MM.1S (cell line): ENCODE measurements around the gene TTLL11.

Experiments used
- DNase-seq: peaks from one replicate; pipeline ENCODE4 v3.0.0-alpha.2; 2015
- H2AFZ ChIP-seq: fragments of 300-600 bp; sonication (generic); 2 replicates; pipeline ENCODE4 v1.6.0; 2016; ENCODE audit warnings: antibody characterized with exemption, low read length
- H3F3A ChIP-seq: fragments of 300-600 bp; sonication (generic); 2 replicates; pipeline ENCODE4 v1.6.1; 2016; ENCODE audit warnings: mild to moderate bottlenecking, antibody characterized with exemption, low read length, moderate library complexity, mixed read lengths; ENCODE audit not compliant: insufficient read depth
- H3K27ac ChIP-seq: fragments of 300-600 bp; sonication (generic); 2 replicates; pipeline ENCODE4 v1.5.1; 2016; ENCODE audit warnings: mild to moderate bottlenecking, low read length
- H3K27me3 ChIP-seq: fragments of 300-600 bp; sonication (generic); replicated peaks from 2 replicates; pipeline ENCODE4 v1.6.0; 2016; ENCODE audit warnings: low read length; ENCODE audit not compliant: insufficient read depth
- H3K36me3 ChIP-seq: fragments of 300-600 bp; sonication (generic); replicated peaks from 2 replicates; pipeline ENCODE4 v1.6.1; 2016; ENCODE audit warnings: mild to moderate bottlenecking, low read length, mixed read lengths; ENCODE audit not compliant: insufficient read depth
- H3K4me1 ChIP-seq: fragments of 300-600 bp; sonication (generic); 2 replicates; pipeline ENCODE4 v1.6.1; 2016; ENCODE audit warnings: low read length, mixed read lengths
- H3K4me2 ChIP-seq: fragments of 300-600 bp; sonication (generic); 2 replicates; pipeline ENCODE4 v1.6.0; 2016; ENCODE audit warnings: low read depth, low read length
- H3K4me3 ChIP-seq: fragments of 300-600 bp; sonication (generic); 2 replicates; pipeline ENCODE4 v1.5.1; 2016; ENCODE audit warnings: low read length, mixed read lengths
- H3K79me2 ChIP-seq: fragments of 300-600 bp; sonication (generic); 2 replicates; pipeline ENCODE4 v1.6.1; 2016; ENCODE audit warnings: mixed run types, low read length, mixed read lengths
- H3K9ac ChIP-seq: fragments of 300-600 bp; sonication (generic); 2 replicates; pipeline ENCODE4 v1.6.1; 2016; ENCODE audit warnings: low read length, mixed read lengths
- H3K9me2 ChIP-seq: fragments of 300-600 bp; sonication (generic); replicated peaks from 2 replicates; pipeline ENCODE4 v1.6.1; 2016; ENCODE audit warnings: mild to moderate bottlenecking, low read length, mixed read lengths; ENCODE audit not compliant: insufficient read depth
- H3K9me3 ChIP-seq: fragments of 300-600 bp; sonication (generic); replicated peaks from 2 replicates; pipeline ENCODE4 v1.6.1; 2016; ENCODE audit warnings: mild to moderate bottlenecking, low read length, mixed read lengths; ENCODE audit not compliant: insufficient read depth
- H4K20me1 ChIP-seq: fragments of 300-600 bp; sonication (generic); 2 replicates; pipeline ENCODE4 v1.6.1; 2016; ENCODE audit warnings: mild to moderate bottlenecking, low read length, moderate library complexity, mixed read lengths; ENCODE audit not compliant: insufficient read depth
- EZH2 ChIP-seq: fragments of 300-600 bp; sonication (generic); optimal IDR thresholded peaks from 2 replicates; pipeline ENCODE3; 2017; ENCODE audit warnings: low read depth, mild to moderate bottlenecking, antibody characterized with exemption, low read length, mixed read lengths
- EZH2phosphoT487 ChIP-seq: fragments of 300-600 bp; sonication (generic); IDR thresholded peaks from 2 replicates; pipeline ENCODE4 v1.6.1; 2018; ENCODE audit warnings: antibody characterized with exemption, low read length
- TF ChIP-seq, protein P1 (sequence below): fragments of 300-600 bp; sonication (generic); IDR thresholded peaks from 2 replicates; pipeline ENCODE4 v1.5.1; 2016; ENCODE audit warnings: antibody characterized with exemption, low read length, mixed read lengths

TTLL11 gene

DNA sequence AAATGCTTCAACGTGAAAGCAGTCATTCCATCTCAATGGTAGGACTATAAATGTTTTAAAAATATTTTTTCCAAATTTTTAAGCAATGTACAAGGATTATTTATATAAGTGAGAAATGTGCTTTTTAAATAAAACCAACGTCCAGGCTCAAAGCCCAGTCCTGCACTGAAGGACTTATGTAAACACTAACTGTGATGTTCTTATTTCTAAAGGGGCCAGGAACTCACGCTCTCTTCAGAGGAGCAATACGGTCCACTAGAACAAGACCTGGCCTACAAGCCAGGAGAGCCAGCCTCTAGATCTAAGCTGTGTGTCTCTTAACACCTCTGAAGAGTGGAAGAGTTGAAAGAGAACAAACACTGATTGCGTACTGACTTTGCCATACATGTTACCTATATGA lies 12.1 kb downstream of the TTLL11 start:
- H3F3A ChIP-seq = no peaks in the 10 kb centered on the region
- no peak overlapping the region for H3K4me3 ChIP-seq
- DNase-seq = no peak
- no peak for TF ChIP-seq EZH2phosphoT487
- TF ChIP-seq, protein P1, sequence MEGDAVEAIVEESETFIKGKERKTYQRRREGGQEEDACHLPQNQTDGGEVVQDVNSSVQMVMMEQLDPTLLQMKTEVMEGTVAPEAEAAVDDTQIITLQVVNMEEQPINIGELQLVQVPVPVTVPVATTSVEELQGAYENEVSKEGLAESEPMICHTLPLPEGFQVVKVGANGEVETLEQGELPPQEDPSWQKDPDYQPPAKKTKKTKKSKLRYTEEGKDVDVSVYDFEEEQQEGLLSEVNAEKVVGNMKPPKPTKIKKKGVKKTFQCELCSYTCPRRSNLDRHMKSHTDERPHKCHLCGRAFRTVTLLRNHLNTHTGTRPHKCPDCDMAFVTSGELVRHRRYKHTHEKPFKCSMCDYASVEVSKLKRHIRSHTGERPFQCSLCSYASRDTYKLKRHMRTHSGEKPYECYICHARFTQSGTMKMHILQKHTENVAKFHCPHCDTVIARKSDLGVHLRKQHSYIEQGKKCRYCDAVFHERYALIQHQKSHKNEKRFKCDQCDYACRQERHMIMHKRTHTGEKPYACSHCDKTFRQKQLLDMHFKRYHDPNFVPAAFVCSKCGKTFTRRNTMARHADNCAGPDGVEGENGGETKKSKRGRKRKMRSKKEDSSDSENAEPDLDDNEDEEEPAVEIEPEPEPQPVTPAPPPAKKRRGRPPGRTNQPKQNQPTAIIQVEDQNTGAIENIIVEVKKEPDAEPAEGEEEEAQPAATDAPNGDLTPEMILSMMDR = no peak
- TF ChIP-seq EZH2 = no peak
- H2AFZ ChIP-seq = no peak overlapping the region
- H3K4me2 ChIP-seq = no peak overlapping the region
- no peaks in the 10 kb centered on the region for H3K36me3 ChIP-seq
- H3K4me1 ChIP-seq = no peaks in the 10 kb centered on the region
- no peak overlapping the region for H3K9ac ChIP-seq
- H3K27ac ChIP-seq = no peak overlapping the region
- H3K27me3 ChIP-seq = no peaks in the 10 kb centered on the region
- H3K9me3 ChIP-seq = no peaks in the 10 kb centered on the region
- peaks cover 36% of the 10 kb centered on the region for H3K79me2 ChIP-seq
- H3K9me2 ChIP-seq = no peaks in the 10 kb centered on the region
- no peaks in the 10 kb centered on the region for H4K20me1 ChIP-seq

DNA sequence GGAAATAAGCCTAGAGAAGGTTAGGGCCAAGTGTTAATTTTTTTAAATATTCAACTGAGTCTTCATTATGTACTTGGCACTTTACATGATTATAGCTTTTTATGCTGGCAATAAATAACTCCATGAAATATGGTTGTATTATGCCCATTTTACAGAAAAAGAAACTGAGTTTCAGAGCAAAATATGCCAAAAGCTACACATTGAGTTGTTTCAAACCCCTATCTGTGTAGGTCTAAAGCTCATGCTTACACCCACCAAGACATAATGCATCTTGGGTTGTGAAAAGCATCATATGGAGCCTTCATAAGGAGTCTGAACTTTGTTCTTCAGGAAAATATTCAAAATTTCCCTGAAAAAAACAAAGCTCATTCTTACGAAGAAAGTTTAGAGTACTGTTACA lies 14.6 kb downstream of the TTLL11 start:
- Histone ChIP-seq H3K36me3 (no peaks in the 10 kb centered on the region), H3K27ac (no peak overlapping the region), H3F3A (no peaks in the 10 kb centered on the region), H3K9me2 (no peaks in the 10 kb centered on the region), H3K79me2 (peaks cover 21% of the 10 kb centered on the region), H2AFZ (no peak overlapping the region), H3K9ac (no peak overlapping the region), H4K20me1 (no peaks in the 10 kb centered on the region), H3K4me1 (no peaks in the 10 kb centered on the region), H3K4me3 (no peak overlapping the region), H3K4me2 (no peak overlapping the region), H3K9me3 (no peaks in the 10 kb centered on the region), H3K27me3 (no peaks in the 10 kb centered on the region)
- DNase-seq = no peak
- TF ChIP-seq, protein P1 = no peak
- TF ChIP-seq EZH2 (no peak), EZH2phosphoT487 (no peak)

DNA sequence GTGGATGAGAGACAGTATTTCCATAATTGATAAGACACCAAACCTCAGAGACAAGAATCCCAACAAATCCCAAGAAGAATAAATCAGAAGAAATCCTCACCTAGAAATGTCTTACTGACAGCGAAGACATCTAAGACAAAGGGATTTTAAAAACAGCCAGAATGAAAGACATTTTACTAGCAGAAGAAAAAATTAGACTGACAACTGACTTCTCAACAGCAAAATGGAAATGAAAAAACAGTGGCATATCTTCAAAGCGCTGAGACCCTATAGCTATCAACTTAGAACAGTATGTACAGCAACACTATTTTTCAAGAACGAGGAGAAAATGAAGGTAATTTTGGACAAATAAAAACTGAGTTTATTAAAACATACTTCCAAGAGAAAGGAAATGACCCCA lies 16.3 kb downstream of the TTLL11 start:
- no peak for TF ChIP-seq EZH2phosphoT487
- TF ChIP-seq, protein P1 = no peak
- no peak for TF ChIP-seq EZH2
- Histone ChIP-seq H3K79me2 (peaks cover 21% of the 10 kb centered on the region), H3K9me3 (no peaks in the 10 kb centered on the region), H3K9me2 (no peaks in the 10 kb centered on the region), H3K9ac (no peak overlapping the region), H3K4me1 (no peaks in the 10 kb centered on the region), H2AFZ (no peak overlapping the region), H4K20me1 (no peaks in the 10 kb centered on the region), H3K4me2 (no peak overlapping the region), H3F3A (no peaks in the 10 kb centered on the region), H3K36me3 (no peaks in the 10 kb centered on the region), H3K27me3 (no peaks in the 10 kb centered on the region), H3K4me3 (no peak overlapping the region), H3K27ac (no peak overlapping the region)
- no peak for DNase-seq
